ENCODE data around the gene REXO2. TPM values are rescaled to one million over a fixed set of nuclear protein-coding genes. Genes with fewer than 3 reads are reported as not detected.

Gene REXO2
- total and polyA plus RNA-seq, 4 donors, result 25.9 to 51.7 (median 39.4) TPM

- H3K4me3 ChIP-seq (ENCODE audit: low read depth in 1 of 3, low read length in 3 of 3), result no peak overlapping the region
- H3K36me3 ChIP-seq (ENCODE audit: control insufficient read depth in 4 of 4, insufficient read depth in 3 of 4, low read depth in 1 of 4, low read length in 3 of 4), result no peaks in the 10 kb centered on the region
- no peak overlapping the region for H3K27ac ChIP-seq (ENCODE audit: low read depth in 1 of 2, low read length in 2 of 2)
- TF ChIP-seq EGR1 (IDR thresholded peaks at IDR 0.05; ENCODE audit: low read depth in 2 of 2), result no peak
- TF ChIP-seq CTCF (IDR thresholded peaks at IDR 0.05; ENCODE audit: low read depth, low read length, missing input control), result no peak
- no peak for TF ChIP-seq RXRA (IDR thresholded peaks at IDR 0.05)
- TF ChIP-seq YY1 (IDR thresholded peaks at IDR 0.05), result no peak
- TF ChIP-seq SP1 (IDR thresholded peaks at IDR 0.05), result no peak
- no peak for TF ChIP-seq NR2F2 (IDR thresholded peaks at IDR 0.05)
- no peak for TF ChIP-seq FOXA1 (IDR thresholded peaks at IDR 0.05)
- H3K9me3 ChIP-seq (ENCODE audit: control insufficient read depth in 4 of 4, low read length in 3 of 4), result no peaks in the 10 kb centered on the region
- DNase-seq (ENCODE audit: low spot score), result no peak
- WGBS, result 36% methylated on average over 2 of the region's 2 CpGs
- no peaks in the 10 kb centered on the region for H3K27me3 ChIP-seq (ENCODE audit: control insufficient read depth in 4 of 4, insufficient read depth in 4 of 4, low read length in 3 of 4)
- H3K4me1 ChIP-seq (ENCODE audit: control insufficient read depth in 4 of 4, insufficient read depth in 4 of 4, low read length in 3 of 4), result no peaks in the 10 kb centered on the region
- no peak overlapping the region for H3K9ac ChIP-seq (ENCODE audit: low read depth in 1 of 2, low read length in 2 of 2)
These were observed 38.7 kb downstream of the REXO2 start for GRCh38 chr11:114478001-114478410.

- Histone ChIP-seq H3K27me3 (ENCODE audit: control insufficient read depth in 4 of 4, insufficient read depth in 4 of 4, low read length in 3 of 4) (no peaks in the 10 kb centered on the region), H3K4me1 (ENCODE audit: control insufficient read depth in 4 of 4, insufficient read depth in 4 of 4, low read length in 3 of 4) (no peaks in the 10 kb centered on the region), H3K9ac (ENCODE audit: low read depth in 1 of 2, low read length in 2 of 2) (no peak overlapping the region), H3K4me3 (ENCODE audit: low read depth in 1 of 3, low read length in 3 of 3) (no peak overlapping the region), H3K9me3 (ENCODE audit: control insufficient read depth in 4 of 4, low read length in 3 of 4) (no peaks in the 10 kb centered on the region), H3K36me3 (ENCODE audit: control insufficient read depth in 4 of 4, insufficient read depth in 3 of 4, low read depth in 1 of 4, low read length in 3 of 4) (no peaks in the 10 kb centered on the region), H3K27ac (ENCODE audit: low read depth in 1 of 2, low read length in 2 of 2) (no peak overlapping the region)
- 67% methylated on average over 4 of the region's 4 CpGs for WGBS
- no peak for DNase-seq (ENCODE audit: low spot score)
- TF ChIP-seq CTCF (IDR thresholded peaks at IDR 0.05; ENCODE audit: low read depth, low read length, missing input control) (no peak), JUND (IDR thresholded peaks at IDR 0.05) (no peak), FOXA2 (IDR thresholded peaks at IDR 0.05) (no peak), SP1 (IDR thresholded peaks at IDR 0.05) (no peak), ZBTB33 (IDR thresholded peaks at IDR 0.05) (no peak), ATF3 (IDR thresholded peaks at IDR 0.05) (no peak), EGR1 (IDR thresholded peaks at IDR 0.05; ENCODE audit: low read depth in 2 of 2) (no peak), REST (IDR thresholded peaks at IDR 0.05) (no peak), HNF4A (conservative IDR thresholded peaks at IDR 0.05) (no peak), MAX (IDR thresholded peaks at IDR 0.05) (no peak), FOXA1 (IDR thresholded peaks at IDR 0.05) (no peak), RXRA (IDR thresholded peaks at IDR 0.05) (no peak), HNF4G (IDR thresholded peaks at IDR 0.05) (no peak), YY1 (IDR thresholded peaks at IDR 0.05) (no peak), TAF1 (conservative IDR thresholded peaks at IDR 0.05) (no peak), RAD21 (IDR thresholded peaks at IDR 0.05) (no peak), NR2F2 (IDR thresholded peaks at IDR 0.05) (no peak), GABPA (IDR thresholded peaks at IDR 0.05 in 1 of 2, conservative IDR thresholded peaks at IDR 0.05 in 1 of 2) (no peak)
These were observed 39.5 kb downstream of the REXO2 start for GRCh38 chr11:114478768-114479167.
